ENCODE measurements around the gene C15orf62.

C15orf62 gene

DNA sequence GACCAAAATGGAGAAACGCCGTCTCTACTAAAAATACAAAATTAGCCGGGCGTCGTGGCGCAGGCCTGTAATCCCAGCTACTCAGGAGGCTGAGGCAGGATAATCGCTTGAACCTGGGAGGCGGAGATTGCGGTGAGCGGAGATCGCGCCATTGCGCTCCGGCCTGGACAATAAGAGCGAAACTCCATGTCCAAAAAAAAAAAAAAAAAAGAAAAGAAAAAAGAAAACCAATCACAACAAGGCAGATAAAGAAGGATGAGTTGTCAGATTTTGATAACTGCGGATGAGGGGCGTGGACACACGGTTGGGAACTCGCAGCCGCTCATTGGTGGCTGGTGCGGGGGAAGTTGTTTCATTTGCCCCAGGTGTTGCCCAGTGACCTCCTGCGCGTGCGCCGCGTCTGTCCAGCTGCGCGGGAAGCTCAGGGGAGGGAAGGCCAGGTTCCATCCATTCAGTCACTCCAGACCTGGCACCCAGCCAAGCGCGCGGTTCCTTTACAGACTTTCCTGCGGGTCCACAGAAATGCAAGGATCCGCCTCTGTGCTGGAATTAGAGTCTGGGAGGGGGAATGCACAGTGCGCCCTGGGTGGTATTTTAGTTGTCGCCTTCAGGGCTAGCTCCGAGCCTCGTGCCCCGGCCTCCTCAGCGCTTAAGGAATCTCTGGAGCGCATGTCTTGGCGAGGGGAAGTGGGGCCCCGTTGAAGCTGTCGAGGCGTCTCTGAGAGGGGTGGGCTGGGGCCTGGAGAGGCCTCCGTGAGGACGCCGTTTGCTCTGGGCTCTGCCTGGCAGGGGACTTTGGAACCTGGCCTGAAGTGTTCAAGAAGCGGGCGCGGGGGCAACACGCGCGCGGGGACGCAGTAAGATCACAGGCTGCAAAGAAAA is 6.6 kb upstream of the C15orf62 start (continued):
- TF ChIP-seq IKZF3 (tag by site-specific recombination; IDR thresholded peaks at IDR 0.05) = peak; percentile 84
- TF ChIP-seq ZEB2 (tag by site-specific recombination; IDR thresholded peaks at IDR 0.05) = peak; percentile 64; the same call in 1 of the 2 replicates
- peak; percentile 15; the same call in 1 of the 2 replicates for TF ChIP-seq KLF1 (tag by site-specific recombination; IDR thresholded peaks at IDR 0.05)
- TF ChIP-seq ZNF184 (tag by site-specific recombination; IDR thresholded peaks at IDR 0.05) = peak; percentile 95
- 0 out of 2 replicates have a peak, but pooled peaks have one; percentile 16 for TF ChIP-seq ZSCAN30 (tag by site-specific recombination; IDR thresholded peaks at IDR 0.05)
- TF ChIP-seq, protein P1, sequence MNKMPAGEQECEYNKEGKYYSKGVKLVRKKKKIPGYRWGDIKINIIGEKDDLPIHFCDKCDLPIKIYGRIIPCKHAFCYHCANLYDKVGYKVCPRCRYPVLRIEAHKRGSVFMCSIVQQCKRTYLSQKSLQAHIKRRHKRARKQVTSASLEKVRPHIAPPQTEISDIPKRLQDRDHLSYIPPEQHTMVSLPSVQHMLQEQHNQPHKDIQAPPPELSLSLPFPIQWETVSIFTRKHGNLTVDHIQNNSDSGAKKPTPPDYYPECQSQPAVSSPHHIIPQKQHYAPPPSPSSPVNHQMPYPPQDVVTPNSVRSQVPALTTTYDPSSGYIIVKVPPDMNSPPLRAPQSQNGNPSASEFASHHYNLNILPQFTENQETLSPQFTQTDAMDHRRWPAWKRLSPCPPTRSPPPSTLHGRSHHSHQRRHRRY (tag by site-specific recombination; IDR thresholded peaks at IDR 0.05) = no peak
- TF ChIP-seq SETDB1 (IDR thresholded peaks at IDR 0.05; ENCODE audit: insufficient read length, low read length) = peak; percentile 55
- TF ChIP-seq ZNF596 (tag by site-specific recombination; IDR thresholded peaks at IDR 0.05) = peak; percentile 56; the same call in 1 of the 2 replicates
- TF ChIP-seq, protein P2, sequence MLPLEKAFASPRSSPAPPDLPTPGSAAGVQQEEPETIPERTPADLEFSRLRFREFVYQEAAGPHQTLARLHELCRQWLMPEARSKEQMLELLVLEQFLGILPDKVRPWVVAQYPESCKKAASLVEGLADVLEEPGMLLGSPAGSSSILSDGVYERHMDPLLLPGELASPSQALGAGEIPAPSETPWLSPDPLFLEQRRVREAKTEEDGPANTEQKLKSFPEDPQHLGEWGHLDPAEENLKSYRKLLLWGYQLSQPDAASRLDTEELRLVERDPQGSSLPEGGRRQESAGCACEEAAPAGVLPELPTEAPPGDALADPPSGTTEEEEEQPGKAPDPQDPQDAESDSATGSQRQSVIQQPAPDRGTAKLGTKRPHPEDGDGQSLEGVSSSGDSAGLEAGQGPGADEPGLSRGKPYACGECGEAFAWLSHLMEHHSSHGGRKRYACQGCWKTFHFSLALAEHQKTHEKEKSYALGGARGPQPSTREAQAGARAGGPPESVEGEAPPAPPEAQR (tag by site-specific recombination; IDR thresholded peaks at IDR 0.05) = no peak
- TF ChIP-seq, protein P3, sequence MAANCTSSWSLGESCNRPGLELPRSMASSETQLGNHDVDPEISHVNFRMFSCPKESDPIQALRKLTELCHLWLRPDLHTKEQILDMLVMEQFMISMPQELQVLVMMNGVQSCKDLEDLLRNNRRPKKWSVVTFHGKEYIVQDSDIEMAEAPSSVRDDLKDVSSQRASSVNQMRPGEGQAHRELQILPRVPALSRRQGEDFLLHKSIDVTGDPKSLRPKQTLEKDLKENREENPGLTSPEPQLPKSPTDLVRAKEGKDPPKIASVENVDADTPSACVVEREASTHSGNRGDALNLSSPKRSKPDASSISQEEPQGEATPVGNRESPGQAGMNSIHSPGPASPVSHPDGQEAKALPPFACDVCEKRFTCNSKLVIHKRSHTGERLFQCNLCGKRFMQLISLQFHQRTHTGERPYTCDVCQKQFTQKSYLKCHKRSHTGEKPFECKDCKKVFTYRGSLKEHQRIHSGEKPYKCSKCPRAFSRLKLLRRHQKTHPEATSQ (tag by site-specific recombination; IDR thresholded peaks at IDR 0.05) = no peak

DNA sequence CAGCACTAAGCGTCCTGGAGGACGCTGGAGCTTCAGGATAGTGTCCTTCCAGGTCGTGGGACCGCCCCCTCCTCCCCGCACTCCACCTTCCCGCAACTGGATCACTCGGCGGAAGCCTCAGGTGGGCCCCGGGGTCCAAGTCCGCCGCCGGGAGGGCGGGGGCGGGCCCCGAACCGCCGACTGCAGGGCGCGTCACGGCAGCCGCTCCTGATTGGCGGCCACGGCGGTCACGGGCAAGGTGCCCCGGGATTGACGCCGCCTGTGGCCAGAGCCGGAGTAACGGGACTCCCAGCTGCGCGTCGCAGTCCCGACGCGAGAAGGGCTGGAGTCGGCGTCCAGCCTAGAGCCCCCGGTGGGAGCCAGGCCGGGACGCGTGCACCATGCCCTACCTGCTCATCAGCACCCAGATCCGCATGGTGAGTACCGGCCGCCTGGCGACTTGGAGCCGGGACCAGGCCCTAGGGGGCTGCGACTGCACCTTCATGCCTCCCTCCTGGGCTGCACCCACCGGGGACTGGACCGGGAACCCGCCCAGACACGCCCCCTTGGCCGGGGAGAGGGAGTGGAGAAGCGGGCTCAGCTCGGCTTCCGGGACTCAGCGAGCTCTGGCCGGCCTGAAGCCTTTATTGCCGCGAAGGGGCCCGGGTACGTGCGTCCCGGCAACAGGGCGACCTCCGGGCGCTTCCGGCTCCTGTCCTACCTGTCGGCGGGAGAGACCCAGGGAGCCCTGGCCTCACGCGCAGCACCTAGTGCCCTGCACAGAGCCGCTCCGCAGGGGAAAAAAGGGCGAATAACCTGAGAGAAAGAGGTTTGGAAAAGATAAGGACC is 5.8 kb upstream of the C15orf62 start, which contains the start of gene GCHFR:
TSS of gene GCHFR (plus strand) at position 268 of the 828 bp plus-strand sequence. CDS start at position 381, 113 bp downstream.
- Histone ChIP-seq H3K4me3 (ENCODE audit: low read depth, low read length) (peak within 1 kb of the TSS; percentile 33), H3K36me3 (ENCODE audit: control insufficient read depth in 2 of 2, insufficient read depth in 1 of 2, low read length in 2 of 2) (peaks cover 0 to 9% of the 10 kb centered on the region in 2 experiments; a peak in 1 of 3 replicates), H3K27ac (ENCODE audit: extremely low read depth, low read depth, low read length) (peak within 1 kb of the TSS; percentile 87), H3K4me1 (ENCODE audit: control insufficient read depth, insufficient read depth, low read length) (peaks cover 18% of the 10 kb centered on the region), H3K9me3 (ENCODE audit: control insufficient read depth, insufficient read depth, low read depth, low read length) (no peaks in the 10 kb centered on the region)
- CTCF ChIA-PET = interaction anchor here (1.0 to 3.7 kb wide), 2 partner anchors 18 to 130 kb away, joined by 4 to 18 read pairs; partner anchors contain the start of gene VPS18
- POLR2A ChIA-PET = interaction anchor here (0.6 to 1.7 kb wide), 4 partner anchors 43 to 165 kb away, joined by 3 to 8 read pairs (median 3); partner anchors contain the start of genes DLL4, DNAJC17, RAD51 and ZFYVE19
- peak; percentile 60; the same call in 1 of the 2 replicates for TF ChIP-seq KLF16 (tag by site-specific recombination; IDR thresholded peaks at IDR 0.05)
- TF ChIP-seq, protein P4, sequence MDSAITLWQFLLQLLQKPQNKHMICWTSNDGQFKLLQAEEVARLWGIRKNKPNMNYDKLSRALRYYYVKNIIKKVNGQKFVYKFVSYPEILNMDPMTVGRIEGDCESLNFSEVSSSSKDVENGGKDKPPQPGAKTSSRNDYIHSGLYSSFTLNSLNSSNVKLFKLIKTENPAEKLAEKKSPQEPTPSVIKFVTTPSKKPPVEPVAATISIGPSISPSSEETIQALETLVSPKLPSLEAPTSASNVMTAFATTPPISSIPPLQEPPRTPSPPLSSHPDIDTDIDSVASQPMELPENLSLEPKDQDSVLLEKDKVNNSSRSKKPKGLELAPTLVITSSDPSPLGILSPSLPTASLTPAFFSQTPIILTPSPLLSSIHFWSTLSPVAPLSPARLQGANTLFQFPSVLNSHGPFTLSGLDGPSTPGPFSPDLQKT (IDR thresholded peaks at IDR 0.05; ENCODE audit: borderline replicate concordance, low read depth, low read length) = no peak
- TF ChIP-seq ZNF626 (tag by site-specific recombination; IDR thresholded peaks at IDR 0.05) = no peak
- TF ChIP-seq TRIM28 (IDR thresholded peaks at IDR 0.05; ENCODE audit: borderline replicate concordance, low read length) = no peak
- TF ChIP-seq SCRT1 (tag by site-specific recombination; IDR thresholded peaks at IDR 0.05; ENCODE audit: borderline replicate concordance) = no peak
- TF ChIP-seq ZNF560 (tag by site-specific recombination; IDR thresholded peaks at IDR 0.05; ENCODE audit: borderline replicate concordance) = no peak
- peak; percentile 36; the same call in 1 of the 2 replicates for TF ChIP-seq WT1 (tag by site-specific recombination; IDR thresholded peaks at IDR 0.05)
- no peak for TF ChIP-seq ZNF416 (tag by site-specific recombination; IDR thresholded peaks at IDR 0.05)
- no peak for TF ChIP-seq GFI1B (tag by site-specific recombination; IDR thresholded peaks at IDR 0.05)
- no peak for TF ChIP-seq ZNF549 (tag by site-specific recombination; IDR thresholded peaks at IDR 0.05)
- TF ChIP-seq, protein P5, sequence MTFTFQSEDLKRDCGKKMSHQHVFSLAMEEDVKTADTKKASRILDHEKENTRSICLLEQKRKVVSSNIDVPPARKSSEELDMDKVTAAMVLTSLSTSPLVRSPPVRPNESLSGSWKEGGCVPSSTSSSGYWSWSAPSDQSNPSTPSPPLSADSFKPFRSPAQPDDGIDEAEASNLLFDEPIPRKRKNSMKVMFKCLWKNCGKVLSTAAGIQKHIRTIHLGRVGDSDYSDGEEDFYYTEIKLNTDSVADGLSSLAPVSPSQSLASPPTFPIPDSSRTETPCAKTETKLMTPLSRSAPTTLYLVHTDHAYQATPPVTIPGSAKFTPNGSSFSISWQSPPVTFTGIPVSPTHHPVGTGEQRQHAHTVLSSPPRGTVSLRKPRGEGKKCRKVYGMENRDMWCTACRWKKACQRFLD (tag by site-specific recombination; IDR thresholded peaks at IDR 0.05) = no peak
- no peak; the same call in 1 of the 2 replicates for TF ChIP-seq ZFP37 (tag by site-specific recombination; IDR thresholded peaks at IDR 0.05)
- no peak for TF ChIP-seq RBAK (tag by site-specific recombination; IDR thresholded peaks at IDR 0.05)
- TF ChIP-seq ZNF214 (tag by site-specific recombination; IDR thresholded peaks at IDR 0.05; ENCODE audit: borderline replicate concordance) = no peak
- TF ChIP-seq HOXC10 (CRISPR knock-in tag; IDR thresholded peaks at IDR 0.05) = no peak
- TF ChIP-seq ZNF558 (tag by site-specific recombination; IDR thresholded peaks at IDR 0.05) = no peak
- TF ChIP-seq SP2 (tag by site-specific recombination; IDR thresholded peaks at IDR 0.05) = peak; percentile 74

Data from HEK293 (cell line).